ENCODE data around the gene ZEB1. TPM values are rescaled to one million over a fixed set of nuclear protein-coding genes. Genes with fewer than 3 reads are reported as not detected.

The ZEB1 gene
- total and polyA plus RNA-seq, 10 of the 15 experiments (the other 5 are each of a cell fraction or from before 2014, with no cell fraction given): 10.4 to 35.6 (median 24.5) TPM

DNA sequence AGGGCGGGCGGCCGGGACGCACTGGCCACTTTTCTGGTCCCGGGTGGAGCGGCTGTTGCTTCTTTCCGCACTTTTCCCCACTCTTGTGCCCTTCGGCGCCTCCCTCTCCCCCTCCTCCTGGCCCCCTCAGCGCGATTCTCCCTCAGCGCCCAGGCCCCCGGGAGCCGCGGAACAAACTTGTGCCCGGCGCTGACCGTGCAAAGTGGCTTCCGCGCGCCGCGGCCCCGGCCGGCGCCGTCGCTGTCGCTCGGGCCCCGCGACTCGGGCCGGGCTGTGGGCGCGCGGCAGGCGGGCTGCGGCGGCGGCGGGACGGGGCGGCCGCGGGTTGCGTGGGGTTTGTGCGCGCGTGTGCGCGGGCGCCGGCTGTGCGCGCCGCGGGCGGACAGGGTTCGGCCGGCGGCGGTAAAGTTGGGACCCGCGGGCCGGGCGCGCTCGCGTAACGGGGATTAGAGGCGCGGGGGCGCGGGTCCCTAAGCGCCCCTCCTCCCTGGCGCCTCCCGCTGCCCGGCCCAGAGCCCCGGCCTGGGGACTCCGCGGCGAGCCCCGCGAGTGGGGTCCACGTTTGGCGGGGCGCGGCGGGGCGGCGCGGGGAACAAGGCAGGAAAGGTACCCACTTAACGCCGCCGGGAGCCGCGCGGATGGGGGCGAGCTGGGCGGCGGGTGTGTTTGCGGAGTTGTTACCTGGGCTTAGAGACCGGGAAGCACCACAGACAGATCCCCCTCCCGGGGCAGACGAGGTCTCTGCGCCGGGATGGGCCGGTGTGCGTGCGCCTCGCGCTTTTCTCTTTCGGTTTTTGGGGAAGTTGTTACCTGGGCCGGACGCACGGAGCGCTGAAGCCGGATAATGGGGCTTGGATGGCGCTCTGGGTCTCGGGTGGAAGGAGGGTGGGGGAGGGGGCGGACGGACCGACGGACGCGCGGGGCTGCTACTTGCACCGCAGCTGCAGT is 860 bp downstream of the ZEB1 start (continued):
- TF ChIP-seq SUZ12 (IDR thresholded peaks at IDR 0.05; ENCODE audit: unreplicated experiment) (no peak), YBX1 (IDR thresholded peaks at IDR 0.05) (no peak), MEF2B (IDR thresholded peaks at IDR 0.05; ENCODE audit: partially characterized antibody, poor library complexity, severe bottlenecking) (no peak), CHD1 (IDR thresholded peaks at IDR 0.05; ENCODE audit: low read depth, low read length) (peak; percentile 43; the same call in 1 of the 2 replicates), YY1 (IDR thresholded peaks at IDR 0.05; ENCODE audit: low read depth, low read length) (peak; percentile 31; the same call in 1 of the 2 replicates), EED (IDR thresholded peaks at IDR 0.05; ENCODE audit: low read depth) (0 out of 2 replicates have a peak, but pooled peaks have one; percentile 28), CREB1 (IDR thresholded peaks at IDR 0.05; ENCODE audit: low read depth) (no peak), RAD21 (IDR thresholded peaks at IDR 0.05; ENCODE audit: insufficient read depth, low read depth, low read length) (0 out of 2 replicates have a peak, but pooled peaks have one; percentile 12), PRDM15 (CRISPR knock-in tag; IDR thresholded peaks at IDR 0.05) (no peak), RUNX3 (IDR thresholded peaks at IDR 0.05; ENCODE audit: low read length) (no peak; the same call in 1 of the 2 replicates), IRF4 (IDR thresholded peaks at IDR 0.05; ENCODE audit: low read depth, low read length) (no peak), CBX5 (IDR thresholded peaks at IDR 0.05; ENCODE audit: low read depth) (no peak), PAX5 (IDR thresholded peaks at IDR 0.05; ENCODE audit: borderline replicate concordance, low read depth, low read length) (no peak), ZBTB11 (CRISPR knock-in tag; IDR thresholded peaks at IDR 0.05) (no peak)
- TF ChIP-seq, protein P1, sequence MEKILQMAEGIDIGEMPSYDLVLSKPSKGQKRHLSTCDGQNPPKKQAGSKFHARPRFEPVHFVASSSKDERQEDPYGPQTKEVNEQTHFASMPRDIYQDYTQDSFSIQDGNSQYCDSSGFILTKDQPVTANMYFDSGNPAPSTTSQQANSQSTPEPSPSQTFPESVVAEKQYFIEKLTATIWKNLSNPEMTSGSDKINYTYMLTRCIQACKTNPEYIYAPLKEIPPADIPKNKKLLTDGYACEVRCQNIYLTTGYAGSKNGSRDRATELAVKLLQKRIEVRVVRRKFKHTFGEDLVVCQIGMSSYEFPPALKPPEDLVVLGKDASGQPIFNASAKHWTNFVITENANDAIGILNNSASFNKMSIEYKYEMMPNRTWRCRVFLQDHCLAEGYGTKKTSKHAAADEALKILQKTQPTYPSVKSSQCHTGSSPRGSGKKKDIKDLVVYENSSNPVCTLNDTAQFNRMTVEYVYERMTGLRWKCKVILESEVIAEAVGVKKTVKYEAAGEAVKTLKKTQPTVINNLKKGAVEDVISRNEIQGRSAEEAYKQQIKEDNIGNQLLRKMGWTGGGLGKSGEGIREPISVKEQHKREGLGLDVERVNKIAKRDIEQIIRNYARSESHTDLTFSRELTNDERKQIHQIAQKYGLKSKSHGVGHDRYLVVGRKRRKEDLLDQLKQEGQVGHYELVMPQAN (conservative IDR thresholded peaks at IDR 0.05): peak; percentile 47
